ENCODE data around the gene CDC42. TPM values are rescaled to one million over a fixed set of nuclear protein-coding genes. Genes with fewer than 3 reads are reported as not detected.
"Not testable (repeated sequence)": the region's sequence is repeated elsewhere in the genome, so short reads cannot be mapped to it uniquely, and the experiment has no call there.

CDC42 gene
- total RNA-seq, 1 experiment from 2014 or later, result 217 TPM

GRCh38 chr1:22090867-22091266 is 38.4 kb downstream of the CDC42 start:
- H3K79me2 ChIP-seq (ENCODE audit: insufficient read depth, low read length), result peaks cover 81% of the 10 kb centered on the region
- BruUV-seq (replicated peaks), result no TSS peak
- H3K9me2 ChIP-seq (ENCODE audit: insufficient read depth), result no peaks in the 10 kb centered on the region
- peaks cover 28% of the 10 kb centered on the region; the same call in 1 of the 2 replicates for H4K20me1 ChIP-seq (ENCODE audit: insufficient read depth)
- ATAC-seq (no peak), DNase-seq (ENCODE audit: low read depth, low spot score) (no peak)
- no peak overlapping the region for H3K4me3 ChIP-seq (replicated peaks in 1 of 2; ENCODE audit: low read depth in 1 of 2, low read length in 2 of 2)
- no peaks in the 10 kb centered on the region for H3K27me3 ChIP-seq (ENCODE audit: insufficient read depth, low read length)
- no peak overlapping the region for H2AFZ ChIP-seq (ENCODE audit: low read depth, low read length, poor library complexity, severe bottlenecking)
- no peak overlapping the region for H3K4me2 ChIP-seq (ENCODE audit: low read length)
- no peaks in the 10 kb centered on the region for H3K4me1 ChIP-seq (ENCODE audit: control insufficient read depth in 1 of 2, insufficient read depth in 2 of 2, low read length in 2 of 2)
- H3K36me3 ChIP-seq (ENCODE audit: control insufficient read depth in 1 of 2, insufficient read depth in 2 of 2, low read length in 2 of 2), result peaks cover 14 to 21% of the 10 kb centered on the region in 2 experiments
- H3K27ac ChIP-seq (ENCODE audit: low read depth, low read length), result no peak overlapping the region
- H3K9me3 ChIP-seq (ENCODE audit: control insufficient read depth in 1 of 2, insufficient read depth in 1 of 2, low read depth in 1 of 2, low read length in 2 of 2), result no peaks in the 10 kb centered on the region
- ChIA-PET CTCF (no interaction called here), RAD21 (ENCODE audit: low non-redundant PET in 1 of 2, low total read pairs in 2 of 2, uncharacterized antibody in 2 of 2, unreplicated experiment in 2 of 2) (interaction anchor here in 1 of 2 experiments (0.6 kb wide), 1 partner anchor 422 kb away, joined by 3 read pairs; the partner anchor contains the start of gene RAP1GAP), POLR2A (no interaction called here)
- no peak overlapping the region for H3K9ac ChIP-seq (ENCODE audit: low read length)
- TF ChIP-seq SP1 (IDR thresholded peaks at IDR 0.05; ENCODE audit: low read depth), result no peak
- TF ChIP-seq SIN3A (IDR thresholded peaks at IDR 0.05; ENCODE audit: low read depth), result no peak
- no peak for TF ChIP-seq SRF (IDR thresholded peaks at IDR 0.05; ENCODE audit: low read depth)
- TF ChIP-seq TCF7L2 (IDR thresholded peaks at IDR 0.05; ENCODE audit: borderline replicate concordance, extremely low read depth, insufficient read depth, insufficient read length), result no peak
- no peak for TF ChIP-seq ZFX (IDR thresholded peaks at IDR 0.05)
- no peak for TF ChIP-seq EGR1 (IDR thresholded peaks at IDR 0.05; ENCODE audit: low read depth)
- TF ChIP-seq MAX (IDR thresholded peaks at IDR 0.05), result no peak
- TF ChIP-seq CTCF (IDR thresholded peaks at IDR 0.05 in 2 of 3, conservative IDR thresholded peaks at IDR 0.05 in 1 of 3; ENCODE audit: borderline replicate concordance in 1 of 3, insufficient read depth in 1 of 3, low read depth in 2 of 3, low read length in 2 of 3), result no peak
- TF ChIP-seq FOSL1 (IDR thresholded peaks at IDR 0.05; ENCODE audit: low read depth), result no peak
- TF ChIP-seq ZNF274 (IDR thresholded peaks at IDR 0.05; ENCODE audit: low read depth, low read length), result no peak
- no peak for TF ChIP-seq ZBTB33 (IDR thresholded peaks at IDR 0.05; ENCODE audit: extremely low read depth, insufficient replicate concordance, low read length)
- no peak for TF ChIP-seq ATF3 (IDR thresholded peaks at IDR 0.05)
- TF ChIP-seq EZH2phosphoT487 (IDR thresholded peaks at IDR 0.05; ENCODE audit: borderline replicate concordance), result no peak
- no peak for TF ChIP-seq POLR2AphosphoS5 (IDR thresholded peaks at IDR 0.05; ENCODE audit: low read depth, low read length)
- intact Hi-C loops (cut with micrococcal nuclease), result no loop called here

- Histone ChIP-seq H3K36me3 (ENCODE audit: control insufficient read depth in 1 of 2, insufficient read depth in 2 of 2, low read length in 2 of 2) (peaks cover 2 to 20% of the 10 kb centered on the region in 2 experiments; a peak in 3 of 4 replicates), H4K20me1 (ENCODE audit: insufficient read depth) (peaks cover 29% of the 10 kb centered on the region), H3K79me2 (ENCODE audit: insufficient read depth, low read length) (peaks cover 78% of the 10 kb centered on the region)
- H3K27ac ChIP-seq (ENCODE audit: low read depth, low read length); H3K9me2 ChIP-seq (ENCODE audit: insufficient read depth); H3K27me3 ChIP-seq (ENCODE audit: insufficient read depth, low read length); H3K4me2 ChIP-seq (ENCODE audit: low read length); RAD21 ChIA-PET (ENCODE audit: low non-redundant PET in 1 of 2, low total read pairs in 2 of 2, uncharacterized antibody in 2 of 2, unreplicated experiment in 2 of 2); H3K9ac ChIP-seq (ENCODE audit: low read length); H2AFZ ChIP-seq (ENCODE audit: low read depth, low read length, poor library complexity, severe bottlenecking); H3K4me3 ChIP-seq (replicated peaks in 1 of 2; ENCODE audit: low read depth in 1 of 2, low read length in 2 of 2); H3K9me3 ChIP-seq (ENCODE audit: control insufficient read depth in 1 of 2, insufficient read depth in 1 of 2, low read depth in 1 of 2, low read length in 2 of 2); ATAC-seq; DNase-seq (ENCODE audit: low read depth, low spot score); H3K4me1 ChIP-seq (ENCODE audit: control insufficient read depth in 1 of 2, insufficient read depth in 2 of 2, low read length in 2 of 2); POLR2A ChIA-PET; intact Hi-C loops (cut with micrococcal nuclease): not testable (repeated sequence)
- TSS peak; percentile 59 for BruUV-seq (replicated peaks)
- CTCF ChIA-PET, result interaction anchor here (0.8 kb wide), 1 partner anchor 14 kb away, joined by 3 read pairs; no protein-coding TSS in a partner anchor
Observed at GRCh38 chr1:22092026-22092768, 39.7 kb downstream of the CDC42 start.
